H9 (cell line): ENCODE data around the gene TEF. TPM values are rescaled to one million over a fixed set of nuclear protein-coding genes. Genes with fewer than 3 reads are reported as not detected.

ENCODE experiments used
- DNase-seq: peaks from one replicate; pipeline ENCODE4 v3.0.0-alpha.2; 2017
- H2AFZ ChIP-seq: one replicate; pipeline ENCODE4 v1.6.1; 2013; ENCODE audit warnings: mild to moderate bottlenecking, low read length, control low read depth, moderate library complexity
- H2AK5ac ChIP-seq: 2 replicates; pipeline ENCODE4 v1.6.1; 2013; ENCODE audit warnings: low read length, control low read depth, mixed read lengths; ENCODE audit not compliant: insufficient read length
- H2BK120ac ChIP-seq: one replicate; pipeline ENCODE4 v1.6.1; 2013; ENCODE audit warnings: low read depth, mild to moderate bottlenecking, low read length, control low read depth, inconsistent platforms; ENCODE audit not compliant: poor library complexity, severe bottlenecking
- H2BK12ac ChIP-seq: 2 replicates; pipeline ENCODE4 v1.6.1; 2013; ENCODE audit warnings: low read length, control low read depth, mixed read lengths, low read depth; ENCODE audit not compliant: insufficient read length
- H2BK15ac ChIP-seq: 2 replicates; pipeline ENCODE4 v1.6.1; 2013; ENCODE audit warnings: low read depth, low read length, control low read depth
- H2BK20ac ChIP-seq: one replicate; pipeline ENCODE4 v1.6.1; 2013; ENCODE audit warnings: low read depth, mild to moderate bottlenecking, low read length, control low read depth, inconsistent platforms; ENCODE audit not compliant: poor library complexity, severe bottlenecking
- H2BK5ac ChIP-seq: 2 replicates; pipeline ENCODE4 v1.6.1; 2013; ENCODE audit warnings: low read length, control low read depth, mixed read lengths; ENCODE audit not compliant: insufficient read length
- H3K14ac ChIP-seq: 2 replicates; pipeline ENCODE4 v1.6.1; 2013; ENCODE audit warnings: low read length, control low read depth; ENCODE audit not compliant: insufficient read depth
- H3K18ac ChIP-seq: 2 replicates; pipeline ENCODE4 v1.6.1; 2013; ENCODE audit warnings: low read depth, mild to moderate bottlenecking, mixed read lengths, low read length, control low read depth; ENCODE audit not compliant: insufficient read length
- H3K23ac ChIP-seq: 2 replicates; pipeline ENCODE4 v1.6.1; 2013; ENCODE audit warnings: low read length, control low read depth, mixed read lengths, low read depth; ENCODE audit not compliant: insufficient read length
- H3K23me2 ChIP-seq: 2 replicates; pipeline ENCODE4 v1.6.1; 2013; ENCODE audit warnings: low read depth, mild to moderate bottlenecking, mixed read lengths, low read length, control low read depth; ENCODE audit not compliant: insufficient read length, poor library complexity, severe bottlenecking
- H3K27ac ChIP-seq: 2 replicates; pipeline ENCODE4 v1.5.1; 2013; ENCODE audit warnings: low read length, control low read depth, mixed read lengths, low read depth; ENCODE audit not compliant: insufficient read length
- H3K27me3 ChIP-seq: 2 replicates; pipeline ENCODE4 v1.6.1; 2013; ENCODE audit warnings: low read length, control low read depth, inconsistent platforms; ENCODE audit not compliant: insufficient read depth
- H3K4ac ChIP-seq: 2 replicates; pipeline ENCODE4 v1.6.1; 2013; ENCODE audit warnings: low read depth, mild to moderate bottlenecking, control low read depth, inconsistent platforms, low read length, moderate library complexity
- H3K4me1 ChIP-seq: 2 replicates; pipeline ENCODE4 v1.6.1; 2013; ENCODE audit warnings: low read length, control low read depth, inconsistent platforms; ENCODE audit not compliant: insufficient read depth
- H3K4me2 ChIP-seq: 2 replicates; pipeline ENCODE4 v1.6.1; 2013; ENCODE audit warnings: low read length, control low read depth, mixed read lengths; ENCODE audit not compliant: insufficient read length, insufficient read depth
- H3K56ac ChIP-seq: 2 replicates; pipeline ENCODE4 v1.6.1; 2013; ENCODE audit warnings: low read depth, mild to moderate bottlenecking, mixed read lengths, low read length, control low read depth; ENCODE audit not compliant: insufficient read length
- H3K79me1 ChIP-seq: 2 replicates; pipeline ENCODE4 v1.6.1; 2013; ENCODE audit warnings: low read depth, mild to moderate bottlenecking, moderate library complexity, low read length, control low read depth, inconsistent platforms; ENCODE audit not compliant: insufficient read depth, poor library complexity, severe bottlenecking
- H3K79me2 ChIP-seq: 2 replicates; pipeline ENCODE4 v1.6.1; 2013; ENCODE audit warnings: low read length, control low read depth, inconsistent platforms; ENCODE audit not compliant: insufficient read depth
- H3K9ac ChIP-seq: 2 replicates; pipeline ENCODE4 v1.6.1; 2013; ENCODE audit warnings: low read length, control low read depth, mixed read lengths; ENCODE audit not compliant: insufficient read length; ENCODE audit errors: extremely low read depth
- H3K9me3 ChIP-seq: one replicate; pipeline ENCODE4 v1.6.1; 2013; ENCODE audit warnings: low read depth, low read length, inconsistent platforms; ENCODE audit not compliant: control insufficient read depth
- H3T11ph ChIP-seq: one replicate; pipeline ENCODE4 v1.6.1; 2013; ENCODE audit warnings: mild to moderate bottlenecking, low read length, control low read depth, inconsistent platforms
- H4K20me1 ChIP-seq: one replicate; pipeline ENCODE4 v1.6.1; 2013; ENCODE audit not compliant: control insufficient read depth, insufficient read length, insufficient read depth
- H4K5ac ChIP-seq: 2 replicates; pipeline ENCODE4 v1.6.1; 2013; ENCODE audit warnings: low read depth, mild to moderate bottlenecking, mixed read lengths, low read length, control low read depth; ENCODE audit not compliant: insufficient read length
- H4K8ac ChIP-seq: replicated peaks from 2 replicates; pipeline ENCODE4 v1.6.1; 2013; ENCODE audit warnings: low read length, control low read depth, mixed read lengths, low read depth; ENCODE audit not compliant: insufficient read length
- H4K91ac ChIP-seq: 2 replicates; pipeline ENCODE4 v1.6.1; 2013; ENCODE audit warnings: low read depth, mild to moderate bottlenecking, moderate library complexity, mixed read lengths, low read length, control low read depth; ENCODE audit not compliant: insufficient read length
- H3K27ac Mint-ChIP-seq, 3 experiments: 2 replicates in 2 of 3; 3 replicates in 1 of 3; pipeline ENCODE4 v1.8.0; 2020 to 2021; ENCODE audit warnings: mixed read lengths in 3 of 3, mild to moderate bottlenecking in 1 of 3, moderate library complexity in 1 of 3
- H3K27me3 Mint-ChIP-seq: 2 replicates; pipeline ENCODE4 v1.8.0; 2021; ENCODE audit warnings: low read depth, mild to moderate bottlenecking, moderate library complexity, mixed read lengths
- H3K36me3 Mint-ChIP-seq, 3 experiments: 2 replicates in 2 of 3; 3 replicates in 1 of 3; pipeline ENCODE4 v1.8.0; 2020 to 2021; ENCODE audit warnings: low read depth in 3 of 3, mixed read lengths in 3 of 3; ENCODE audit not compliant: insufficient read depth in 1 of 3
- H3K4me1 Mint-ChIP-seq, 2 experiments: 2 replicates each; pipeline ENCODE4 v1.8.0; 2020; ENCODE audit warnings: mixed read lengths in 2 of 2
- H3K4me3 Mint-ChIP-seq, 2 experiments: 2 replicates in 1 of 2; 3 replicates in 1 of 2; pipeline ENCODE4 v1.8.0; 2020 to 2021; ENCODE audit warnings: mild to moderate bottlenecking in 2 of 2, mixed read lengths in 2 of 2, moderate library complexity in 1 of 2
- H3K9me3 Mint-ChIP-seq, 2 experiments: 2 replicates in 1 of 2; 3 replicates in 1 of 2; pipeline ENCODE4 v1.8.0; 2020; ENCODE audit warnings: mild to moderate bottlenecking in 2 of 2, mixed read lengths in 2 of 2, moderate library complexity in 1 of 2
- CTCF ChIP-seq: fragments of 200-600 bp; sonication (generic); conservative IDR thresholded peaks from 3 replicates; pipeline ENCODE4 v1.8.0; 2021; ENCODE audit warnings: antibody characterized with exemption, mild to moderate bottlenecking
- WGBS: extraction: QIAGEN DNeasy Blood & Tissue Kit; methylation state at CpG from one replicate; pipeline ENCODE4 v1.1.7; 2013; ENCODE audit warnings: missing lambda C conversion rate, low lambda C conversion rate, mixed read lengths; ENCODE audit not compliant: insufficient read length; ENCODE audit errors: extremely low coverage; 5-methylcytosine and 5-hydroxymethylcytosine counted together
- total RNA-seq: library from RNA; stranded (reverse); gene quantifications from 2 replicates; pipeline ENCODE4 v1.2.1, GENCODE V29; 2021

TEF gene
- total RNA-seq, 1 experiment from 2014 or later, result 17.9 TPM

- Histone ChIP-seq H2BK120ac (no peak overlapping the region), H3K27ac (no peak overlapping the region), H3K23ac (no peak overlapping the region), H4K91ac (no peak overlapping the region), H3K56ac (no peak overlapping the region), H4K20me1 (no peaks in the 10 kb centered on the region), H3K18ac (no peak overlapping the region), H3K79me2 (no peaks in the 10 kb centered on the region), H3T11ph (no peak overlapping the region), H4K8ac (peak overlapping the region; percentile 16), H3K9ac (no peak overlapping the region), H3K27me3 (no peaks in the 10 kb centered on the region), H4K5ac (no peak overlapping the region), H2AFZ (no peak overlapping the region), H3K14ac (no peak overlapping the region), H2AK5ac (no peak overlapping the region), H3K4me1 (peaks cover 5% of the 10 kb centered on the region; the same call in 1 of the 2 replicates), H2BK5ac (no peak overlapping the region), H3K4ac (no peak overlapping the region), H3K79me1 (no peaks in the 10 kb centered on the region), H3K4me2 (no peak overlapping the region), H2BK15ac (no peak overlapping the region), H3K9me3 (no peaks in the 10 kb centered on the region), H3K23me2 (no peaks in the 10 kb centered on the region), H2BK20ac (no peak overlapping the region), H2BK12ac (peak overlapping the region; percentile 29)
- WGBS, result no CpG with 5 or more reads among the region's 13 CpGs
- H3K9me3 Mint-ChIP-seq, result no peaks in the 10 kb centered on the region
- H3K36me3 Mint-ChIP-seq, result peaks cover 4 to 19% (median 5%) of the 10 kb centered on the region in 3 experiments; a peak in 5 of 7 replicates
- H3K27ac Mint-ChIP-seq, result peak overlapping the region in 1 of 3 experiments; percentile 67; a peak in 2 of 7 replicates
- peaks cover 22 to 44% of the 10 kb centered on the region in 2 experiments for H3K4me1 Mint-ChIP-seq
- peaks cover 9% of the 10 kb centered on the region; the same call in 1 of the 2 replicates for H3K27me3 Mint-ChIP-seq
- H3K4me3 Mint-ChIP-seq, result no peak overlapping the region
- TF ChIP-seq CTCF, result no peak
- DNase-seq, result no peak
These were observed 19.9 kb upstream of the TEF start for GRCh38 chr22:41361716-41362310.
